ENCODE results near the gene STK11. TPM values are rescaled to one million over a fixed set of nuclear protein-coding genes. Genes with fewer than 3 reads are reported as not detected.
A peak's percentile ranks its signal among the peaks of the same experiment; 100 is the strongest.

The STK11 gene
- total and polyA plus RNA-seq, 2 experiments from 2014 or later = 122 to 180 TPM

- no peak overlapping the region for H3K4me3 ChIP-seq
- H3K9me3 ChIP-seq (ENCODE audit: low read depth) = no peaks in the 10 kb centered on the region
- H3K27me3 ChIP-seq = no peaks in the 10 kb centered on the region
- TF ChIP-seq CTCF (IDR thresholded peaks at IDR 0.05; ENCODE audit: low read depth, low read length) = no peak
- peaks cover 6% of the 10 kb centered on the region for H3K36me3 ChIP-seq
- DNase-seq (ENCODE audit: low read depth in 1 of 2, low spot score in 1 of 2) = no peak
- peaks cover 39% of the 10 kb centered on the region for H3K4me1 ChIP-seq (ENCODE audit: low read depth)
- no peak overlapping the region for H3K27ac ChIP-seq
These were observed 30.3 kb downstream of the STK11 start for GRCh38 chr19:1235625-1236538.

- TF ChIP-seq CTCF (IDR thresholded peaks at IDR 0.05; ENCODE audit: low read depth, low read length) = no peak
- H3K4me1 ChIP-seq (ENCODE audit: low read depth) = peaks cover 35% of the 10 kb centered on the region
- H3K27ac ChIP-seq = no peak overlapping the region
- H3K27me3 ChIP-seq = no peaks in the 10 kb centered on the region
- H3K36me3 ChIP-seq = peaks cover 6% of the 10 kb centered on the region
- no peak for DNase-seq (ENCODE audit: low read depth in 1 of 2, low spot score in 1 of 2)
- no peaks in the 10 kb centered on the region for H3K9me3 ChIP-seq (ENCODE audit: low read depth)
- H3K4me3 ChIP-seq = peak overlapping the region; percentile 94
These were observed 31.0 kb downstream of the STK11 start for GRCh38 chr19:1236576-1236975.

- Histone ChIP-seq H3K27ac (no peak overlapping the region), H3K4me1 (ENCODE audit: low read depth) (peaks cover 29% of the 10 kb centered on the region), H3K27me3 (no peaks in the 10 kb centered on the region), H3K36me3 (peaks cover 6% of the 10 kb centered on the region), H3K9me3 (ENCODE audit: low read depth) (no peaks in the 10 kb centered on the region), H3K4me3 (peak overlapping the region; percentile 94)
- DNase-seq (ENCODE audit: low read depth in 1 of 2, low spot score in 1 of 2) = no peak
- TF ChIP-seq CTCF (IDR thresholded peaks at IDR 0.05; ENCODE audit: low read depth, low read length) = no peak
These were observed 31.6 kb downstream of the STK11 start for GRCh38 chr19:1237027-1237659.

- Histone ChIP-seq H3K36me3 (peaks cover 6% of the 10 kb centered on the region), H3K9me3 (ENCODE audit: low read depth) (no peaks in the 10 kb centered on the region), H3K4me3 (peak within 1 kb of the TSS; percentile 94), H3K4me1 (ENCODE audit: low read depth) (peaks cover 22% of the 10 kb centered on the region), H3K27ac (peak within 1 kb of the TSS; percentile 54), H3K27me3 (no peaks in the 10 kb centered on the region)
- TF ChIP-seq CTCF (IDR thresholded peaks at IDR 0.05; ENCODE audit: low read depth, low read length) = no peak
- peak; percentile 49 to 87 for DNase-seq (ENCODE audit: low read depth in 1 of 2, low spot score in 1 of 2)
These were observed 32.3 kb downstream of the STK11 start, which contains the start of gene CBARP for GRCh38 chr19:1237754-1238368. Gene CBARP (minus strand): TSS chr19:1238005. CDS start chr19:1236100, 1,905 bp downstream.
